Neural cell (in vitro differentiated cells): ENCODE results near the gene EYS.

Experiments used
- CTCF ChIP-seq: fragments of 450-650 bp; IDR thresholded peaks from 2 replicates; pipeline ENCODE4 v1.5.1; 2014; ENCODE audit warnings: antibody characterized with exemption, mild to moderate bottlenecking, moderate library complexity; ENCODE audit not compliant: poor library complexity, severe bottlenecking
- EZH2 ChIP-seq: fragments of 200-600, 300-800 bp; shearing (Covaris generic), sonication (generic); IDR thresholded peaks from 2 replicates; pipeline ENCODE4 v1.6.1; 2014; ENCODE audit warnings: antibody characterized with exemption, low read length, borderline replicate concordance, mild to moderate bottlenecking; ENCODE audit not compliant: insufficient read depth, poor library complexity, severe bottlenecking
- MXI1 ChIP-seq: fragments of 450-650 bp; conservative IDR thresholded peaks from 2 replicates; pipeline ENCODE4 v1.6.1; 2014; ENCODE audit warnings: antibody characterized with exemption, mild to moderate bottlenecking; ENCODE audit not compliant: poor library complexity, severe bottlenecking
- RAD21 ChIP-seq: fragments of 450-650 bp; conservative IDR thresholded peaks from 2 replicates; pipeline ENCODE4 v1.6.1; 2014; ENCODE audit warnings: antibody characterized with exemption, mild to moderate bottlenecking, moderate library complexity
- REST ChIP-seq: IDR thresholded peaks from 2 replicates; pipeline ENCODE4 v1.6.1; 2012; ENCODE audit warnings: borderline replicate concordance
- TAF1 ChIP-seq: IDR thresholded peaks from 2 replicates; pipeline ENCODE4 v1.6.1; 2012; ENCODE audit warnings: low read depth

GRCh38 chr6:64729522-64729921, 977.5 kb downstream of the EYS start:
- TF ChIP-seq CTCF (no peak), TAF1 (no peak), EZH2 (no peak), REST (no peak), RAD21 (no peak), MXI1 (no peak)
